ENCODE measurements around the gene B4GALT5. TPM values are rescaled to one million over a fixed set of nuclear protein-coding genes. Genes with fewer than 3 reads are reported as not detected.

B4GALT5 gene
- total and polyA plus RNA-seq, 7 experiments from 2014 or later: 0.14 to 23.1 (median 3.6) TPM

GRCh38 chr20:49583669-49584417 lies 129.8 kb downstream of the B4GALT5 start:
- Histone ChIP-seq H3K27me3 (ENCODE audit: control insufficient read depth in 2 of 2, insufficient read depth in 2 of 2, low read length in 2 of 2) (no peaks in the 10 kb centered on the region), H3K27ac (ENCODE audit: low read depth, low read length) (no peak overlapping the region), H3K36me3 (ENCODE audit: control insufficient read depth in 2 of 3, insufficient read depth in 3 of 3, low read length in 3 of 3) (no peaks in the 10 kb centered on the region), H3K4me3 (ENCODE audit: low read length) (no peak overlapping the region), H3K4me1 (ENCODE audit: control insufficient read depth in 2 of 2, insufficient read depth in 2 of 2, low read length in 2 of 2) (peaks cover 0 to 3% of the 10 kb centered on the region in 2 donors), H3K9me3 (ENCODE audit: control insufficient read depth in 2 of 3, low read length in 3 of 3) (peaks cover 0 to 8% (median 0%) of the 10 kb centered on the region in 3 experiments)
- intact Hi-C loops (cut with micrococcal nuclease): no loop called here
- Mint-ChIP-seq H3K27ac (peak overlapping the region in 1 of 9 donors; percentile 57), H3K9me3 (peaks cover 0 to 8% (median 4%) of the 10 kb centered on the region in 11 donors), H3K4me3 (no peak overlapping the region), H3K27me3 (peaks cover 0 to 24% (median 14%) of the 10 kb centered on the region in 5 donors), H3K4me1 (peaks cover 0 to 58% (median 0%) of the 10 kb centered on the region in 7 donors), H3K36me3 (peaks cover 0 to 22% (median 0%) of the 10 kb centered on the region in 5 donors)
- ChIA-PET POLR2A (no interaction called here), CTCF (no interaction called here)
- ATAC-seq: peak; percentile 84
- DNase-seq: no peak

GRCh38 chr20:49583343-49583668 lies 130.4 kb downstream of the B4GALT5 start:
- peaks cover 0 to 8% (median 0%) of the 10 kb centered on the region in 3 experiments for H3K9me3 ChIP-seq (ENCODE audit: control insufficient read depth in 2 of 3, low read length in 3 of 3)
- POLR2A ChIA-PET: no interaction called here
- CTCF ChIA-PET: no interaction called here
- H3K36me3 Mint-ChIP-seq: peaks cover 0 to 19% (median 0%) of the 10 kb centered on the region in 5 donors
- H3K27me3 ChIP-seq (ENCODE audit: control insufficient read depth in 2 of 2, insufficient read depth in 2 of 2, low read length in 2 of 2): no peaks in the 10 kb centered on the region
- H3K4me1 Mint-ChIP-seq: peaks cover 0 to 58% (median 0%) of the 10 kb centered on the region in 7 donors
- no peak overlapping the region for H3K27ac ChIP-seq (ENCODE audit: low read depth, low read length)
- no peak for DNase-seq
- H3K9me3 Mint-ChIP-seq: peaks cover 0 to 8% (median 4%) of the 10 kb centered on the region in 11 donors
- H3K4me3 Mint-ChIP-seq: no peak overlapping the region
- peak overlapping the region in 1 of 9 donors; percentile 57 for H3K27ac Mint-ChIP-seq
- no peaks in the 10 kb centered on the region for H3K36me3 ChIP-seq (ENCODE audit: control insufficient read depth in 2 of 3, insufficient read depth in 3 of 3, low read length in 3 of 3)
- intact Hi-C loops (cut with micrococcal nuclease): no loop called here
- H3K4me3 ChIP-seq (ENCODE audit: low read length): no peak overlapping the region
- H3K4me1 ChIP-seq (ENCODE audit: control insufficient read depth in 2 of 2, insufficient read depth in 2 of 2, low read length in 2 of 2): peaks cover 0 to 3% of the 10 kb centered on the region in 2 donors
- ATAC-seq: no peak
- peaks cover 0 to 24% (median 14%) of the 10 kb centered on the region in 5 donors for H3K27me3 Mint-ChIP-seq

Other genes with a start within 250 kb of the B4GALT5 start
- under 1 TPM in 2 of 5 experiments, not detected in 3; 0.08 to 0.58 TPM for gene KCNB1, start 231.2 kb downstream of the B4GALT5 start, total RNA-seq
- gene KCNB1, start 231.2 kb downstream of the B4GALT5 start, polyA plus RNA-seq: not detected
- 10 to 100 TPM in 1 of 5 experiments, not detected in 4; 12.5 TPM for gene PTGIS, start 145.7 kb downstream of the B4GALT5 start, total RNA-seq
- gene PTGIS, start 145.7 kb downstream of the B4GALT5 start, polyA plus RNA-seq: not detected
- 10 to 100 TPM; 21.7 to 42.5 (median 25.7) TPM for gene SLC9A8, start 99.0 kb upstream of the B4GALT5 start, total RNA-seq
- 1 to 10 TPM; 6.2 to 7.2 TPM for gene SLC9A8, start 99.0 kb upstream of the B4GALT5 start, polyA plus RNA-seq
- gene SPATA2, start 201.7 kb upstream of the B4GALT5 start, total RNA-seq: 10 to 100 TPM in 2 of 5 experiments, 1 to 10 TPM in 3; 9.0 to 18.4 (median 10.0) TPM
- gene SPATA2, start 201.7 kb upstream of the B4GALT5 start, polyA plus RNA-seq: 1 to 10 TPM; 2.7 to 7.4 TPM
- gene RNF114, start 222.5 kb upstream of the B4GALT5 start, total RNA-seq: 100 to 1,000 TPM in 3 of 5 experiments, 10 to 100 TPM in 2; 67.1 to 113 (median 101) TPM
- gene RNF114, start 222.5 kb upstream of the B4GALT5 start, polyA plus RNA-seq: 100 to 1,000 TPM; 130 to 143 TPM